ENCODE data around the gene DCLK2.

GRCh38 chr4:150164956-150165629 is 86.8 kb downstream of the DCLK2 start:
- TF ChIP-seq CTCF (IDR thresholded peaks at IDR 0.05) (no peak), POLR2A (IDR thresholded peaks at IDR 0.05) (no peak), EP300 (IDR thresholded peaks at IDR 0.05) (no peak), POLR2AphosphoS5 (IDR thresholded peaks at IDR 0.05) (no peak)

Measured in upper lobe of left lung (tissue), 4 donors.